PC-9 (cell line): Measurements from ENCODE around the gene PDIA5. TPM values are rescaled to one million over a fixed set of nuclear protein-coding genes. Genes with fewer than 3 reads are reported as not detected.

Source experiments
- BruUV-seq: library from RNA; stranded (reverse); fragments of 400-500 nt; replicated peaks from 2 replicates; lab custom pipeline; 2021; lab: Mats Ljungman, UMichigan
- CTCF ChIA-PET: fragments of 300-600 bp; sonication (Branson Sonifier 250); formaldehyde crosslinking; loops from one replicate; lab custom pipeline; 2022; ENCODE audit warnings: antibody characterized with exemption; lab: Charles Lee
- POLR2A ChIA-PET: fragments of 300-600 bp; sonication (Branson Sonifier 250); formaldehyde crosslinking; loops from one replicate; lab custom pipeline; 2022; ENCODE audit warnings: antibody characterized with exemption; ENCODE audit not compliant: unreplicated experiment; lab: Charles Lee
- DNase-seq, 2 experiments: peaks; one replicate each; pipeline versions ENCODE4 v3.0.0 to v3.0.0-alpha.2; 2015 to 2022; ENCODE audit warnings: mixed read lengths in 1 of 2
- H2AFZ ChIP-seq: fragments of 200-600 bp; sonication (generic); 2 replicates; pipeline ENCODE4 v1.8.1; 2017; ENCODE audit warnings: antibody characterized with exemption
- H3F3A ChIP-seq: fragments of 200-600 bp; sonication (generic); 2 replicates; pipeline ENCODE4 v1.8.1; 2017; ENCODE audit warnings: antibody characterized with exemption, mild to moderate bottlenecking, low read depth; ENCODE audit not compliant: insufficient read depth
- H3K27ac ChIP-seq: fragments of 200-600 bp; sonication (generic); 2 replicates; pipeline ENCODE4 v1.6.1; 2016; ENCODE audit warnings: mixed run types
- H3K27me3 ChIP-seq: fragments of 200-600 bp; sonication (generic); 2 replicates; pipeline ENCODE4 v1.6.1; 2016; ENCODE audit warnings: low read depth, mixed run types; ENCODE audit not compliant: insufficient read depth
- H3K36me3 ChIP-seq: fragments of 200-600 bp; sonication (generic); 2 replicates; pipeline ENCODE4 v1.6.1; 2016; ENCODE audit warnings: low read depth, mixed run types
- H3K4me1 ChIP-seq: fragments of 200-600 bp; sonication (generic); replicated peaks from 2 replicates; pipeline ENCODE4 v1.6.1; 2016; ENCODE audit warnings: mixed run types; ENCODE audit not compliant: insufficient read depth
- H3K4me2 ChIP-seq: fragments of 200-600 bp; sonication (generic); 2 replicates; pipeline ENCODE4 v1.6.1; 2017; ENCODE audit warnings: mixed run types
- H3K4me3 ChIP-seq: fragments of 200-600 bp; sonication (generic); 2 replicates; pipeline ENCODE4 v1.6.1; 2016; ENCODE audit warnings: mixed run types
- H3K79me2 ChIP-seq: fragments of 200-600 bp; sonication (generic); 2 replicates; pipeline ENCODE4 v1.6.1; 2017; ENCODE audit warnings: low read depth, mixed run types
- H3K9me2 ChIP-seq: fragments of 200-600 bp; sonication (generic); 2 replicates; pipeline ENCODE4 v1.8.1; 2017; ENCODE audit warnings: mild to moderate bottlenecking; ENCODE audit not compliant: insufficient read depth
- H3K9me3 ChIP-seq: fragments of 200-600 bp; sonication (generic); 2 replicates; pipeline ENCODE4 v1.8.1; 2016; ENCODE audit warnings: low read depth; ENCODE audit not compliant: insufficient read depth
- H4K20me1 ChIP-seq: fragments of 200-600 bp; sonication (generic); 2 replicates; pipeline ENCODE4 v1.8.1; 2017; ENCODE audit not compliant: insufficient read depth
- EZH2 ChIP-seq: fragments of 200-600 bp; sonication (generic); IDR thresholded peaks from 2 replicates; pipeline ENCODE4 v1.8.0; 2017; ENCODE audit warnings: antibody characterized with exemption, low read depth
- intact Hi-C: fragments of 100-400 bp; cut with micrococcal nuclease; formaldehyde crosslinking; loops from one replicate; pipeline ENCODE4 v1.10.0; 2022; ENCODE audit not compliant: unreplicated experiment
- total RNA-seq: library from RNA; stranded (reverse); gene quantifications from 2 replicates; pipeline ENCODE4 v1.2.3, GENCODE V29; 2021
- TF ChIP-seq, protein P1 (sequence below): fragments of 200-600 bp; sonication (generic); conservative IDR thresholded peaks from 2 replicates; pipeline ENCODE4 v1.6.1; 2017; ENCODE audit warnings: mixed run types, antibody characterized with exemption, mild to moderate bottlenecking, moderate library complexity

The PDIA5 gene
- total RNA-seq, 1 experiment from 2014 or later, result 31.7 TPM

DNA sequence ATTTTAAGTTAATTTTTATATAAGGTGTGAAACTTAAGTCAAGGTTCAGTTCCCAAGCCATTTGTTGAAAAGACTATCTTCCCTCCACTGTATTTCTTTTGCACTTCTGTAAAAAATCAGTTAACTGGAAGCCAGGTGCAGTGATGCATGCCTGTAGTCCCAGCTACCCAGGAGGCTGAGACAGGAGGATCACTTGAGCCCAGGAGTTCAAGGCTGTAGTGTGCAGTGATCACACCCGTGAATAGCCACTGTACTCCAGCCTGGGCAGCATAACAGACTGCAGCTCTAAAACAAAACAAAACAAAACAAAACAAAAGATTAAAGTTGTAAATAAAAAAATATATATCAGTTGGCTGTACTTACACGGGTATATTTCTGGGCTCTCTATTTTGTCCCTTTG lies 101.8 kb downstream of the PDIA5 start:
- no peaks in the 10 kb centered on the region for H4K20me1 ChIP-seq
- POLR2A ChIA-PET, result no interaction called here
- H3K9me2 ChIP-seq, result no peaks in the 10 kb centered on the region
- H3K27me3 ChIP-seq, result no peaks in the 10 kb centered on the region
- CTCF ChIA-PET, result no interaction called here
- TF ChIP-seq, protein P1, sequence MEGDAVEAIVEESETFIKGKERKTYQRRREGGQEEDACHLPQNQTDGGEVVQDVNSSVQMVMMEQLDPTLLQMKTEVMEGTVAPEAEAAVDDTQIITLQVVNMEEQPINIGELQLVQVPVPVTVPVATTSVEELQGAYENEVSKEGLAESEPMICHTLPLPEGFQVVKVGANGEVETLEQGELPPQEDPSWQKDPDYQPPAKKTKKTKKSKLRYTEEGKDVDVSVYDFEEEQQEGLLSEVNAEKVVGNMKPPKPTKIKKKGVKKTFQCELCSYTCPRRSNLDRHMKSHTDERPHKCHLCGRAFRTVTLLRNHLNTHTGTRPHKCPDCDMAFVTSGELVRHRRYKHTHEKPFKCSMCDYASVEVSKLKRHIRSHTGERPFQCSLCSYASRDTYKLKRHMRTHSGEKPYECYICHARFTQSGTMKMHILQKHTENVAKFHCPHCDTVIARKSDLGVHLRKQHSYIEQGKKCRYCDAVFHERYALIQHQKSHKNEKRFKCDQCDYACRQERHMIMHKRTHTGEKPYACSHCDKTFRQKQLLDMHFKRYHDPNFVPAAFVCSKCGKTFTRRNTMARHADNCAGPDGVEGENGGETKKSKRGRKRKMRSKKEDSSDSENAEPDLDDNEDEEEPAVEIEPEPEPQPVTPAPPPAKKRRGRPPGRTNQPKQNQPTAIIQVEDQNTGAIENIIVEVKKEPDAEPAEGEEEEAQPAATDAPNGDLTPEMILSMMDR, result no peak
- no peak for TF ChIP-seq EZH2
- no peaks in the 10 kb centered on the region for H3K4me1 ChIP-seq
- no peaks in the 10 kb centered on the region for H3K79me2 ChIP-seq
- no peaks in the 10 kb centered on the region for H3F3A ChIP-seq
- no peak overlapping the region for H3K27ac ChIP-seq
- no peak overlapping the region for H2AFZ ChIP-seq
- no peak overlapping the region for H3K4me3 ChIP-seq
- intact Hi-C loops, result no loop called here
- no peaks in the 10 kb centered on the region for H3K9me3 ChIP-seq
- BruUV-seq, result no TSS peak
- H3K4me2 ChIP-seq, result no peak overlapping the region
- H3K36me3 ChIP-seq, result 0 out of 2 replicates have a peak, but pooled peaks cover 6% of the 10 kb centered on the region
- no peak for DNase-seq

- TF ChIP-seq, protein P1, result no peak
- no peak for TF ChIP-seq EZH2
- no peak overlapping the region for H3K4me2 ChIP-seq
- no peaks in the 10 kb centered on the region for H3K79me2 ChIP-seq
- no peak for DNase-seq
- 0 out of 2 replicates have a peak, but pooled peaks cover 6% of the 10 kb centered on the region for H3K36me3 ChIP-seq
- no peak overlapping the region for H3K27ac ChIP-seq
- ChIA-PET CTCF (no interaction called here), POLR2A (no interaction called here)
- intact Hi-C loops, result no loop called here
- H3K27me3 ChIP-seq, result no peaks in the 10 kb centered on the region
- H3F3A ChIP-seq, result no peaks in the 10 kb centered on the region
- H4K20me1 ChIP-seq, result no peaks in the 10 kb centered on the region
- H3K9me2 ChIP-seq, result no peaks in the 10 kb centered on the region
- no peak overlapping the region for H3K4me3 ChIP-seq
- no peaks in the 10 kb centered on the region for H3K4me1 ChIP-seq
- no TSS peak for BruUV-seq
- H3K9me3 ChIP-seq, result no peaks in the 10 kb centered on the region
- no peak overlapping the region for H2AFZ ChIP-seq
Observed at GRCh38 chr3:123169492-123169929, 102.7 kb downstream of the PDIA5 start.

- intact Hi-C loops, result no loop called here
- Histone ChIP-seq H4K20me1 (no peaks in the 10 kb centered on the region), H3K27ac (no peak overlapping the region), H3K79me2 (no peaks in the 10 kb centered on the region), H3K4me3 (no peak overlapping the region), H3K4me2 (no peak overlapping the region), H3K4me1 (no peaks in the 10 kb centered on the region), H3K27me3 (no peaks in the 10 kb centered on the region), H3K9me2 (no peaks in the 10 kb centered on the region), H3F3A (no peaks in the 10 kb centered on the region), H2AFZ (no peak overlapping the region), H3K9me3 (no peaks in the 10 kb centered on the region), H3K36me3 (0 out of 2 replicates have a peak, but pooled peaks cover 2% of the 10 kb centered on the region)
- no peak for DNase-seq
- CTCF ChIA-PET, result no interaction called here
- no TSS peak for BruUV-seq
- TF ChIP-seq EZH2, result no peak
- TF ChIP-seq, protein P1, result no peak
- POLR2A ChIA-PET, result no interaction called here
Observed at GRCh38 chr3:123169930-123170329, 103.1 kb downstream of the PDIA5 start.
